A673 (cell line): ENCODE measurements around the gene ALDH2.

Source experiments
- EZH2 ChIP-seq: fragments of 200-600 bp; sonication (generic); IDR thresholded peaks from 2 replicates; pipeline ENCODE4 v1.6.1; 2017; ENCODE audit warnings: borderline replicate concordance, low read depth, mild to moderate bottlenecking, mixed read lengths, antibody characterized with exemption, low read length; ENCODE audit not compliant: poor library complexity, severe bottlenecking
- TF ChIP-seq, protein P1 (sequence below): fragments of 300-800, 200-600 bp; sonication (generic); conservative IDR thresholded peaks from 2 replicates; pipeline ENCODE4 v1.5.1; 2017; ENCODE audit warnings: low read depth, mild to moderate bottlenecking, antibody characterized with exemption, low read length, moderate library complexity, mixed read lengths

DNA sequence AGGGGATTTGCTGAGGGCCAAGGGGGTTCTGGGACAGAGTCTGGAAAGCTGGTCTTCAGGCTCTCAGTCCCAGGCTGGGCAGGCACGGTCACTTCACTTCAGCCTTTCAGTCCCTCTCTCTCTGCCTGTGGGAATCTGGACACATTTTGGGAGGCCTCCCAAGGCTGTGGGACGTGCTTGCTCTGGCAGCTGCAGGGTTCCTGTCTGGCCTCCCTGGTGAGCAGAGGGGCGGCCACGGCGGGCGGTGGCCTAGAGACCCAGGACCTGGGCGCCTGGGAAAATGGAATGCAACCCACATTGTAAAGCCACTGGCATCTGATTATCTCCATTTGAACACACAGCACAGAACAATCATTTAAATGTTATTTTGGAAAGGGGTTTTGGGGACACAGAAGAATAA, 10.1 kb upstream of the ALDH2 start:
- TF ChIP-seq, protein P1, sequence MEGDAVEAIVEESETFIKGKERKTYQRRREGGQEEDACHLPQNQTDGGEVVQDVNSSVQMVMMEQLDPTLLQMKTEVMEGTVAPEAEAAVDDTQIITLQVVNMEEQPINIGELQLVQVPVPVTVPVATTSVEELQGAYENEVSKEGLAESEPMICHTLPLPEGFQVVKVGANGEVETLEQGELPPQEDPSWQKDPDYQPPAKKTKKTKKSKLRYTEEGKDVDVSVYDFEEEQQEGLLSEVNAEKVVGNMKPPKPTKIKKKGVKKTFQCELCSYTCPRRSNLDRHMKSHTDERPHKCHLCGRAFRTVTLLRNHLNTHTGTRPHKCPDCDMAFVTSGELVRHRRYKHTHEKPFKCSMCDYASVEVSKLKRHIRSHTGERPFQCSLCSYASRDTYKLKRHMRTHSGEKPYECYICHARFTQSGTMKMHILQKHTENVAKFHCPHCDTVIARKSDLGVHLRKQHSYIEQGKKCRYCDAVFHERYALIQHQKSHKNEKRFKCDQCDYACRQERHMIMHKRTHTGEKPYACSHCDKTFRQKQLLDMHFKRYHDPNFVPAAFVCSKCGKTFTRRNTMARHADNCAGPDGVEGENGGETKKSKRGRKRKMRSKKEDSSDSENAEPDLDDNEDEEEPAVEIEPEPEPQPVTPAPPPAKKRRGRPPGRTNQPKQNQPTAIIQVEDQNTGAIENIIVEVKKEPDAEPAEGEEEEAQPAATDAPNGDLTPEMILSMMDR = no peak
- no peak for TF ChIP-seq EZH2
